ENCODE measurements around the gene CCDC201. TPM values are rescaled to one million over a fixed set of nuclear protein-coding genes. Genes with fewer than 3 reads are reported as not detected.
"Not testable (repeated sequence)": the region's sequence is repeated elsewhere in the genome, so short reads cannot be mapped to it uniquely, and the experiment has no call there.

CCDC201 gene
- total and polyA plus RNA-seq, 2 experiments from 2014 or later = not detected

- Histone ChIP-seq H3K4me3 (no peak overlapping the region), H3K36me3 (no peaks in the 10 kb centered on the region), H3K27ac (no peak overlapping the region), H3K9me3 (ENCODE audit: low read depth) (no peaks in the 10 kb centered on the region), H3K4me1 (ENCODE audit: low read depth) (no peaks in the 10 kb centered on the region), H3K27me3 (peaks cover 16% of the 10 kb centered on the region)
- DNase-seq (ENCODE audit: low read depth in 1 of 2, low spot score in 1 of 2) = peak in 1 of 2 donors; percentile 46
- TF ChIP-seq CTCF (IDR thresholded peaks at IDR 0.05; ENCODE audit: low read depth, low read length) = no peak
Measured at GRCh38 chr7:45869426-45869825, 3.5 kb downstream of the CCDC201 start.

- Histone ChIP-seq H3K27me3 (peaks cover 16% of the 10 kb centered on the region), H3K27ac (no peak overlapping the region), H3K4me3 (no peak overlapping the region), H3K36me3 (no peaks in the 10 kb centered on the region), H3K9me3 (ENCODE audit: low read depth) (no peaks in the 10 kb centered on the region), H3K4me1 (ENCODE audit: low read depth) (no peaks in the 10 kb centered on the region)
- DNase-seq (ENCODE audit: low read depth in 1 of 2, low spot score in 1 of 2) = no peak
- TF ChIP-seq CTCF (IDR thresholded peaks at IDR 0.05; ENCODE audit: low read depth, low read length) = no peak
Measured at GRCh38 chr7:45867471-45867870, 5.4 kb downstream of the CCDC201 start.

DNA sequence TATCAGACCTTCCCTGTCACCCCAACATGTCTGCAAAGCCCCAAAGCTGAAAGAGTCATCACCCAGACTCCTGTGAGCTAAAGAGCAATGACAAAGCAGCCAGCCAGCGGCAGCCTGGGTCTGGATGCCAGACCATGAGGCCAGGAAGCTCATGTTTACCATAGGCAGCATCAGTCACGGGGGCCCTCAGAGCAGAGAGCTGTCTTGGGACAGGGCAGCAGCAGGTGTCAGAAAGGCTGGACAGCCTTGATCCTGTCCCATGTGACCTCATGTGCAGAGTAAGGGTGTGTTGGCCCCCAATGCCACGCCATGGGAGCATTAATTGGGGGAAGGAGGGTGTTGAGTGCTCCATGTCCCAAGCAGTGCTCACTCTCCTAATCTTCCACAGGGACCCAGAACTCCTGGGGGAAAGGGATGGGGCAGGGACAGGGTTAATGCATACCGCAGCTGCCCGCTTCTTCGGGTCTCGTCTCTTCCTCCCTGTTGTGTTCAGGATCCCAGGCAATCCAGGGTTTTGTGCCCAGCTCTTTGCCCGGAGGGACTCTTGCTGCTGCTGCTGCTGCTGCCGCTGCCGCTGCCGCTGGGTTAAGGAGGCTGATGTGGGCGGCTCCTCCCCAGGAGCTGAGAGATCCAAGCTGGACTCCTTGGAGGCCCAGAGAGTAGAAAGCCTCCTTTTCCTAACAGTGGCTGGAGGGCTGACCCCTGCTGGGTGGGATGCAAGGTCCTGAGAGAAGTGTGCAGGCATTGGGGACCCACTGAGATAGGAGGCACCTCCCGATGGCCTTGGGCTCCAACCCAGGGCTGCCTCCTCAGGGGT, 7.1 kb downstream of the CCDC201 start:
- no peaks in the 10 kb centered on the region for H3K4me1 ChIP-seq (ENCODE audit: low read depth)
- no peaks in the 10 kb centered on the region for H3K9me3 ChIP-seq (ENCODE audit: low read depth)
- no peak for DNase-seq (ENCODE audit: low read depth in 1 of 2, low spot score in 1 of 2)
- TF ChIP-seq CTCF (IDR thresholded peaks at IDR 0.05; ENCODE audit: low read depth, low read length) = no peak
- H3K36me3 ChIP-seq = no peaks in the 10 kb centered on the region
- peaks cover 10% of the 10 kb centered on the region for H3K27me3 ChIP-seq
- no peak overlapping the region for H3K27ac ChIP-seq
- H3K4me3 ChIP-seq = no peak overlapping the region

DNA sequence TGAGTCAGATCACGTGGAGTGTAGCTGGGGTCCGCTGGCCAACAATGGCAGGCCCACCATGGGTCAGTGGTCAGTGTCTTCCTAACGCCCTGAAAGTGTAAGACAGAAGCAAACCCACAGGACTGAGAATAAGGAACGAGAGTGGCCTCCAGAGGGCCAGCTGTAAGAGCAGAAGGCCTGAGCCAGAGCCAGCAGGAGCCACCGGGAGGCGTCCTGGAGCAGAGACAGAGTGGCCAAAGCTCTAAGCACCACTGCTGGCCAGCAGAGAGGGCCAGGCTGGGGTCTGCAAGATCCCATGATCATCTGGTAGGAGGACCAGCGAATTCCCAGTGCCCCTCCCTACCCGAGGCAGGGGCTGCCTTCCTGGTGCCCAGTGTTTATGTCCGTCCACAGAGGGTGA, 9.2 kb downstream of the CCDC201 start:
- DNase-seq (ENCODE audit: low read depth in 1 of 2, low spot score in 1 of 2) = peak in 1 of 2 donors; percentile 10
- no peak for TF ChIP-seq CTCF (IDR thresholded peaks at IDR 0.05; ENCODE audit: low read depth, low read length)
- Histone ChIP-seq H3K27ac (no peak overlapping the region), H3K4me1 (ENCODE audit: low read depth) (no peaks in the 10 kb centered on the region), H3K4me3 (no peak overlapping the region), H3K9me3 (ENCODE audit: low read depth) (no peaks in the 10 kb centered on the region), H3K36me3 (no peaks in the 10 kb centered on the region), H3K27me3 (no peaks in the 10 kb centered on the region)

DNA sequence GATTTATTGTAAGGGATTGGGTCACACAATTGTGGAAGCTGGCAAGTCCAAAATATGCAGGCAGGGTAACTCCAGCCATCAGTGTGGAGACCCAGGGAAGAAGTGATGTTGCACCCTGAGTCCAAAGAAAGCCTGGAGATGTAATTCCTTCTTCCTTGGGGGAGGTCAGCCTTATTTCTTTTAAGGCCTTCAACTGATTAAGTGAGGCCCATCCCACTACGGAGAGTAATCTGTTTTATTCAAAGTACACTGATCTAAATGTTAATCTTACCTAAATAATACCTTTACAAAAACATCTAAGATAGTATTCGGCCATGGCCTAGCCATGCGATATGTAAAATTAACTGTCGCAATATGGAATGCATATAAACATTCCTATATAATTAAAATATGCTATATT, 16.0 kb downstream of the CCDC201 start:
- not testable (repeated sequence) for DNase-seq (ENCODE audit: low read depth in 1 of 2, low spot score in 1 of 2); H3K27ac ChIP-seq; H3K4me1 ChIP-seq (ENCODE audit: low read depth); H3K36me3 ChIP-seq; H3K4me3 ChIP-seq; H3K27me3 ChIP-seq; H3K9me3 ChIP-seq (ENCODE audit: low read depth)

DNA sequence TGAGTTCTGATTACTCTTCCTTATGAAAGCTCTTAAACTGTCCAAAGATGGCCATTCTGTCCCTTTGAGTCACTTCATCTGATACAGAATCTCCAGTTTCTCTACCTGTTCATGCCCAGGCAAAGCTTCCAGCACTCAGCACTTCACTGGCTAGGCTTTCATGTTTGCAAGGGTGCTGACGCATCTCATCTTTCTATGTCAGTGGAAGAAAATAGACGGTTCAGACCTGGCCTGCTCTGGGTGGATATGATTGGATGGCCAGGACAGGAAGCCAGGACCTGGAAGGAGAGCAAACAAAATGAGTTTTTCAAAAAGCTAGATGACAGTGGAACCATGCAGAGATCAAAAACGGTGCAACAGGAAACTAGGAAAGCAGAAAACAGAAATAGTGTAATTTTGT, 17.2 kb downstream of the CCDC201 start:
- H3K36me3 ChIP-seq; H3K4me3 ChIP-seq; H3K27me3 ChIP-seq; H3K4me1 ChIP-seq (ENCODE audit: low read depth); DNase-seq (ENCODE audit: low read depth in 1 of 2, low spot score in 1 of 2); H3K27ac ChIP-seq; H3K9me3 ChIP-seq (ENCODE audit: low read depth): not testable (repeated sequence)

- H3K4me3 ChIP-seq; DNase-seq (ENCODE audit: low read depth in 1 of 2, low spot score in 1 of 2); H3K27ac ChIP-seq; H3K27me3 ChIP-seq; H3K36me3 ChIP-seq; H3K9me3 ChIP-seq (ENCODE audit: low read depth); H3K4me1 ChIP-seq (ENCODE audit: low read depth): not testable (repeated sequence)
Measured at GRCh38 chr7:45853491-45853890, 19.4 kb downstream of the CCDC201 start.

DNA sequence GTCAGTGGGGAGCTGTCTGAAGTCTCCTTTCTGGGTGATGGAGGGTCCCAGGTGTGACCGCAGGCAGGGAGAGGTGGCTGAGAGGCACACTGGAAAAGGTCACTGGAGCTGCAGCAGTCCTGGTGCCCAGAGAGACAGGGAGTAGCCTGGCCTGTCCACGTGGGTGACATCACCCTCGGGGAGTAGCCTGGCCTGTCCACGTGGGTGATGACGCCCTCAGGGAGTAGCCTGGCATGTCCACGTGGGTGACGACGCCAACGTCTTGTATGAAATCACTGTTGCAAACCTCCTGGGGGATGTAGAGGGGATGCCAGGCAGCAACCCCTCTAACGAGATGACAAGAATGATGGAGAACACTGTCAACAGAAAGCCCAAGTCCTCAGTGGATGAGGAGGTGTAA, 19.9 kb downstream of the CCDC201 start:
- H3K27me3 ChIP-seq; H3K36me3 ChIP-seq; DNase-seq (ENCODE audit: low read depth in 1 of 2, low spot score in 1 of 2): not testable (repeated sequence)

GRCh38 chr7:45848734-45849133, 24.1 kb downstream of the CCDC201 start:
- H3K36me3 ChIP-seq; H3K27ac ChIP-seq; H3K9me3 ChIP-seq (ENCODE audit: low read depth); H3K4me1 ChIP-seq (ENCODE audit: low read depth); H3K4me3 ChIP-seq; H3K27me3 ChIP-seq; DNase-seq (ENCODE audit: low read depth in 1 of 2, low spot score in 1 of 2): not testable (repeated sequence)

More for the DNA sequence above, 19.9 kb downstream of the CCDC201 start:
- not testable (repeated sequence) for H3K27ac ChIP-seq; H3K9me3 ChIP-seq (ENCODE audit: low read depth); H3K4me3 ChIP-seq; H3K4me1 ChIP-seq (ENCODE audit: low read depth)

GRCh38 chr7:45846536-45846935, 26.3 kb downstream of the CCDC201 start:
- H3K27ac ChIP-seq; H3K9me3 ChIP-seq (ENCODE audit: low read depth); H3K36me3 ChIP-seq; H3K4me1 ChIP-seq (ENCODE audit: low read depth); DNase-seq (ENCODE audit: low read depth in 1 of 2, low spot score in 1 of 2); H3K27me3 ChIP-seq; H3K4me3 ChIP-seq: not testable (repeated sequence)

Measured in cardiac muscle cell (in vitro differentiated cells and primary cell).